HFFc6 (cell line): ENCODE results near the gene SLC6A9. TPM values are rescaled to one million over a fixed set of nuclear protein-coding genes. Genes with fewer than 3 reads are reported as not detected.

Experiments
- DNase-seq: peaks from one replicate; pipeline ENCODE4 v3.0.0-alpha.2; 2018
- H3K27ac Mint-ChIP-seq: 2 replicates; pipeline ENCODE4 v1.8.0; 2020; ENCODE audit warnings: mild to moderate bottlenecking, mixed read lengths
- H3K27me3 Mint-ChIP-seq: 2 replicates; pipeline ENCODE4 v1.8.0; 2021; ENCODE audit warnings: mild to moderate bottlenecking, moderate library complexity, mixed read lengths; ENCODE audit not compliant: insufficient read depth
- H3K36me3 Mint-ChIP-seq: 2 replicates; pipeline ENCODE4 v1.8.0; 2021; ENCODE audit warnings: low read depth, mixed read lengths
- H3K4me1 Mint-ChIP-seq: 2 replicates; pipeline ENCODE4 v1.8.0; 2020; ENCODE audit warnings: low read depth, mixed read lengths
- H3K4me3 Mint-ChIP-seq: 2 replicates; pipeline ENCODE4 v1.8.0; 2020; ENCODE audit warnings: mild to moderate bottlenecking, moderate library complexity, mixed read lengths
- H3K9me3 Mint-ChIP-seq: 2 replicates; pipeline ENCODE4 v1.8.0; 2020; ENCODE audit warnings: mild to moderate bottlenecking, mixed read lengths
- total RNA-seq, 6 experiments: library from RNA; stranded (reverse); fragmentation: NEBNext Ultra II Directional; extraction: Animal tissue kit (Norgen Biotek cat#: 25700); gene quantifications; 2 replicates in 1 of 6; 3 replicates in 5 of 6; pipeline ENCODE4 v1.2.3, GENCODE V29; 2021
- TF ChIP-seq, protein P1 (sequence below): fragments of 200-600 bp; sonication (generic); IDR thresholded peaks from 2 replicates; pipeline ENCODE4 v1.5.0; 2021; ENCODE audit warnings: antibody characterized with exemption, mild to moderate bottlenecking

The SLC6A9 gene
- total RNA-seq, 6 experiments from 2014 or later: 8.3 to 11.0 (median 9.3) TPM

DNA sequence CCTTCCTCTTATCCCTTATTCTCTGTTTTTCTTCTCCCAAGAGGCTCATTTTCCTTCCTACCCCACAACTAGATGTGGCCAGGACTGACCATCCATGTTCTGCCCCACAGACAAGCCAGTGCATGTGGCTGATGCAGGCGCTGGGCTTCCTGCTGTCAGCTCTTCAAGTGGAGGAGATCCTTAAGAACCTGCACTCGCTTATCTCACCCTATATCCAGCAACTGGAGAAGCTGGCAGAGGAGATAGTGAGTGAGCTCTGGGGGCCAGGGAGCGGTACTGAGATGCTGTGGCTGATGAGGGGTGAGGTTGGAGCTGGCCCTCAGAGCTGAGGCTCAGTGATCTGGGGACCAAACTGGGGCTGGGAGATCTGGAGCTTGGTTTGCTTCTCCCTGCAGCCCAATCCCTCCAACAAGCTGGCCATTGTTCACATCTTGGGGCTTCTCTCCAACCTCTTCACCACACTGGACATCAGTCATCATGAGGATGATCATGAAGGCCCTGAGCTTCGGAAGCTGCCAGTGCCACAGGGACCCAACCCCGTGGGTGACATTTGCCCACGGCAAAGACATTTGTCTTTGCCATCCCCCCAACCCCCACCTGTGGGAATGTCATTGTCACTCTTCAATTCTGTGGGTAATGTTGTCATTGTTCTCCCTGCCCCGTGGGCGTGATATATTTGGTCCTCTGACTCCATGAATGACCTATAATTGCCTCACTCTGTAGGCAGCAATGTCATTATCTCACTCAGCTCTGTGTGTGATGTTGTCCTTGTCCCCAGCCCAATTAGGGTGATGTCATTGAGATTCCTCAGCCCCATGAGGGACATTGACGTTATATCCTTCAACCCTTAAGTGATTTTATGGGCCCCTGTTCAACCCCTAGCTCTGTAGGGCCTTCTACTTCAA, 72.7 kb downstream of the SLC6A9 start:
- H3K4me3 Mint-ChIP-seq: no peak overlapping the region
- no peaks in the 10 kb centered on the region for H3K27me3 Mint-ChIP-seq
- H3K27ac Mint-ChIP-seq: no peak overlapping the region
- no peaks in the 10 kb centered on the region for H3K4me1 Mint-ChIP-seq
- H3K36me3 Mint-ChIP-seq: peaks cover 19% of the 10 kb centered on the region; the same call in 1 of the 2 replicates
- TF ChIP-seq, protein P1, sequence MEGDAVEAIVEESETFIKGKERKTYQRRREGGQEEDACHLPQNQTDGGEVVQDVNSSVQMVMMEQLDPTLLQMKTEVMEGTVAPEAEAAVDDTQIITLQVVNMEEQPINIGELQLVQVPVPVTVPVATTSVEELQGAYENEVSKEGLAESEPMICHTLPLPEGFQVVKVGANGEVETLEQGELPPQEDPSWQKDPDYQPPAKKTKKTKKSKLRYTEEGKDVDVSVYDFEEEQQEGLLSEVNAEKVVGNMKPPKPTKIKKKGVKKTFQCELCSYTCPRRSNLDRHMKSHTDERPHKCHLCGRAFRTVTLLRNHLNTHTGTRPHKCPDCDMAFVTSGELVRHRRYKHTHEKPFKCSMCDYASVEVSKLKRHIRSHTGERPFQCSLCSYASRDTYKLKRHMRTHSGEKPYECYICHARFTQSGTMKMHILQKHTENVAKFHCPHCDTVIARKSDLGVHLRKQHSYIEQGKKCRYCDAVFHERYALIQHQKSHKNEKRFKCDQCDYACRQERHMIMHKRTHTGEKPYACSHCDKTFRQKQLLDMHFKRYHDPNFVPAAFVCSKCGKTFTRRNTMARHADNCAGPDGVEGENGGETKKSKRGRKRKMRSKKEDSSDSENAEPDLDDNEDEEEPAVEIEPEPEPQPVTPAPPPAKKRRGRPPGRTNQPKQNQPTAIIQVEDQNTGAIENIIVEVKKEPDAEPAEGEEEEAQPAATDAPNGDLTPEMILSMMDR: no peak
- DNase-seq: no peak
- no peaks in the 10 kb centered on the region for H3K9me3 Mint-ChIP-seq

DNA sequence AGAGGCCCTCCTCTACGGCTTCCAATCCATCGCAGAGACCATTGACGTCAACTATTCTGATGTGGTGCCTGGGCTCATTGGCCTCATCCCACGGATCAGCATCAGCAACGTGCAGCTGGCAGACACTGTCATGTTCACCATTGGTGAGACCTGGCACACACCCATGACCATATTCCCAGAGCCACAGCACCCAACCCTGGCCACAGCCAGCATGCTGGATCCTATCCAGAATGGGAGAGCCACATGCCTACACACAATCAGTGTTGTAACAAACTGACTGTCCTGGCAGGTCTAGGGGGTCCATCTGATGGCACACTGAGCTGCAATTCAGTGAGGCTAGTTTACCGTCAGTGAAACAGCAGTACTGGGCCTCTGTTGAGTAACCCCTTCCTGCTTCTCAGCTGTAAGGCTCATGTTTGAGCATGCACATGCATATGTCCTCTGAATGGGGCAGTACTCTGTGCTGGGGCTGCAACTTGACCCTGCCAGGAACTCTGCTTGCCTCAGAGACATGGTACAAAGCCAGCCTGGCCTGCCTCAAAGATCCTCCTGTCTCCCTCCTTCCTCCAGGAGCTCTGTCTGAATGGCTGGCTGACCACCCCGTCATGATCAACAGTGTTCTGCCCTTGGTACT, 73.7 kb downstream of the SLC6A9 start:
- Mint-ChIP-seq H3K9me3 (no peaks in the 10 kb centered on the region), H3K4me3 (no peak overlapping the region), H3K27me3 (no peaks in the 10 kb centered on the region), H3K4me1 (no peaks in the 10 kb centered on the region), H3K27ac (no peak overlapping the region), H3K36me3 (peaks cover 15% of the 10 kb centered on the region; the same call in 1 of the 2 replicates)
- TF ChIP-seq, protein P1: no peak
- no peak for DNase-seq

GRCh38 chr1:43956234-43956633, 75.0 kb downstream of the SLC6A9 start:
- peaks cover 17% of the 10 kb centered on the region for H3K36me3 Mint-ChIP-seq
- H3K4me3 Mint-ChIP-seq: no peak overlapping the region
- no peaks in the 10 kb centered on the region for H3K9me3 Mint-ChIP-seq
- H3K27ac Mint-ChIP-seq: no peak overlapping the region
- H3K27me3 Mint-ChIP-seq: no peaks in the 10 kb centered on the region
- no peak for DNase-seq
- peaks cover 9% of the 10 kb centered on the region for H3K4me1 Mint-ChIP-seq
- TF ChIP-seq, protein P1: no peak

DNA sequence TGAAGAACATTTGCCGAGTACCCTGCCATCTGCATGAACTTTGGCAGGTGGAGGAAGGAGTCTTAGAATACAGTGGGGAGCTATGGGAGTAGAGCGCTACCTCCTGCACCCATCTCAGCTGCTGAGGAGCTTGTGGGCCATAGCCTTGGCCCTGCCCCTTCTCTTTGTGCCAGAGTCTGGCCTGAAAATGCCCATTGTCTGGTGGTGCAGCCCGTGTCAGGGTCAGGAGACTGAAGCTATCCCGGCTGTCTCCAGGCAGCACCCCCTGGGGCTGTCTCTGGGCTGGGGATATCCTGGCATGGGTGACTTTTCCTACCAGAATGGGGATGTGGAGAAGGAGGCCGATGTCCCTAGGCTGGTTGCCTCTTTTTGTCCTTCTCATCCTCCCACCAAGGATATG, 77.2 kb downstream of the SLC6A9 start:
- Mint-ChIP-seq H3K36me3 (peaks cover 23% of the 10 kb centered on the region), H3K4me1 (peaks cover 21% of the 10 kb centered on the region), H3K27me3 (no peaks in the 10 kb centered on the region)

GRCh38 chr1:43953361-43953760, 77.9 kb downstream of the SLC6A9 start:
- no peak for DNase-seq
- no peaks in the 10 kb centered on the region for H3K9me3 Mint-ChIP-seq
- H3K27me3 Mint-ChIP-seq: no peaks in the 10 kb centered on the region
- H3K4me3 Mint-ChIP-seq: no peak overlapping the region
- peaks cover 27% of the 10 kb centered on the region for H3K4me1 Mint-ChIP-seq
- no peak overlapping the region for H3K27ac Mint-ChIP-seq
- H3K36me3 Mint-ChIP-seq: peaks cover 18% of the 10 kb centered on the region
- TF ChIP-seq, protein P1: no peak

More for the DNA sequence above, 77.2 kb downstream of the SLC6A9 start:
- DNase-seq: no peak
- Mint-ChIP-seq H3K9me3 (no peaks in the 10 kb centered on the region), H3K27ac (no peak overlapping the region), H3K4me3 (no peak overlapping the region)
- TF ChIP-seq, protein P1: no peak
